Measurements from ENCODE around the gene SLC35D3.

GRCh38 chr6:136930528-136930927 lies 8.4 kb downstream of the SLC35D3 start:
- no peak for TF ChIP-seq CTCF (IDR thresholded peaks at IDR 0.05; ENCODE audit: low read length)
- TF ChIP-seq EZH2 (IDR thresholded peaks at IDR 0.05; ENCODE audit: borderline replicate concordance, low read length) = no peak

Measured in OCI-LY1 (cell line).